ENCODE results near the gene LRRC26.
"Not testable (repeated sequence)": the region's sequence is repeated elsewhere in the genome, so short reads cannot be mapped to it uniquely, and the experiment has no call there.

Gene LRRC26

GRCh38 chr9:137138058-137138721, 31.7 kb downstream of the LRRC26 start:
- DNase-seq (ENCODE audit: low read depth, low spot score) = no peak
- CTCF ChIA-PET = interaction anchor here (1.2 to 1.6 kb wide), 3 partner anchors 9 to 99 kb away, joined by 3 to 4 read pairs (median 4); no protein-coding TSS in a partner anchor
- no peak overlapping the region for H3K4me3 ChIP-seq (ENCODE audit: low read depth, low read length)
- no peak for TF ChIP-seq CTCF (IDR thresholded peaks at IDR 0.05; ENCODE audit: insufficient read depth, low read length, missing control alignments)
- POLR2A ChIA-PET = no interaction called here

GRCh38 chr9:137136881-137137607, 32.8 kb downstream of the LRRC26 start:
- no peak for DNase-seq (ENCODE audit: low read depth, low spot score)
- POLR2A ChIA-PET = interaction anchor here (1.1 kb wide), 1 partner anchor 104 kb away, joined by 3 read pairs; no protein-coding TSS in a partner anchor
- CTCF ChIA-PET = interaction anchor here (0.9 to 1.4 kb wide), 2 partner anchors 88 to 100 kb away, joined by 3 to 4 read pairs; no protein-coding TSS in a partner anchor
- H3K4me3 ChIP-seq (ENCODE audit: low read depth, low read length) = no peak overlapping the region
- TF ChIP-seq CTCF (IDR thresholded peaks at IDR 0.05; ENCODE audit: insufficient read depth, low read length, missing control alignments) = no peak

- DNase-seq (ENCODE audit: low read depth, low spot score) = no peak
- no peak overlapping the region for H3K4me3 ChIP-seq (ENCODE audit: low read depth, low read length)
- POLR2A ChIA-PET = interaction anchor here (1.1 kb wide), 1 partner anchor 104 kb away, joined by 3 read pairs; no protein-coding TSS in a partner anchor
- CTCF ChIA-PET = no interaction called here
- TF ChIP-seq CTCF (IDR thresholded peaks at IDR 0.05; ENCODE audit: insufficient read depth, low read length, missing control alignments) = no peak
Measured at GRCh38 chr9:137136261-137136880, 33.5 kb downstream of the LRRC26 start.

GRCh38 chr9:137135154-137135553, 34.7 kb downstream of the LRRC26 start:
- POLR2A ChIA-PET; CTCF ChIA-PET; H3K4me3 ChIP-seq (ENCODE audit: low read depth, low read length); DNase-seq (ENCODE audit: low read depth, low spot score): not testable (repeated sequence)

- H3K4me3 ChIP-seq (ENCODE audit: low read depth, low read length) = no peak overlapping the region
- ChIA-PET POLR2A (no interaction called here), CTCF (no interaction called here)
- no peak for DNase-seq (ENCODE audit: low read depth, low spot score)
- no peak for TF ChIP-seq CTCF (IDR thresholded peaks at IDR 0.05; ENCODE audit: insufficient read depth, low read length, missing control alignments)
Measured at GRCh38 chr9:137134191-137134590, 35.7 kb downstream of the LRRC26 start.

GRCh38 chr9:137130176-137130755, 39.6 kb downstream of the LRRC26 start:
- TF ChIP-seq CTCF (IDR thresholded peaks at IDR 0.05; ENCODE audit: insufficient read depth, low read length, missing control alignments) = no peak
- ChIA-PET CTCF (interaction anchor here (0.9 to 3.2 kb wide), 8 partner anchors 9 to 119 kb away, joined by 3 to 17 read pairs (median 4); no protein-coding TSS in a partner anchor), POLR2A (interaction anchor here (0.6 to 1.6 kb wide), 8 partner anchors 21 to 115 kb away, joined by 3 to 10 read pairs (median 6); partner anchors contain the start of genes ANAPC2, MAN1B1, RNF224 and SSNA1)
- peak overlapping the region; percentile 81 for H3K4me3 ChIP-seq (ENCODE audit: low read depth, low read length)
- no peak for DNase-seq (ENCODE audit: low read depth, low spot score)

All from AG04449 (cell line).